PFSK-1 (cell line): Measurements from ENCODE around the gene INSC.

Source experiments
- FOXP2 ChIP-seq: optimal IDR thresholded peaks from 2 replicates; pipeline ENCODE3; 2011; ENCODE audit warnings: borderline replicate concordance, control low read depth, inconsistent platforms; ENCODE audit not compliant: insufficient read depth; ENCODE audit errors: extremely low read length, extremely low read depth
- POLR2AphosphoS5 ChIP-seq: IDR thresholded peaks from 2 replicates; pipeline ENCODE4 v1.6.1; 2012; ENCODE audit warnings: low read depth, mild to moderate bottlenecking, control low read depth, low read length, moderate library complexity
- REST ChIP-seq, 2 experiments: IDR thresholded peaks; 2 replicates each; pipeline versions ENCODE4 v1.6.1 to v1.8.0; 2011 to 2012; ENCODE audit warnings: low read depth in 2 of 2, low read length in 2 of 2, control low read depth in 1 of 2, inconsistent platforms in 1 of 2, mild to moderate bottlenecking in 1 of 2, moderate library complexity in 1 of 2; ENCODE audit not compliant: insufficient read depth in 1 of 2
- SIN3A ChIP-seq: IDR thresholded peaks from 2 replicates; pipeline ENCODE4 v1.6.1; 2012; ENCODE audit warnings: mild to moderate bottlenecking, low read length, moderate library complexity, borderline replicate concordance; ENCODE audit not compliant: insufficient read depth
- TAF1 ChIP-seq: IDR thresholded peaks from 2 replicates; pipeline ENCODE4 v1.6.1; 2012; ENCODE audit warnings: low read length, control low read depth, borderline replicate concordance; ENCODE audit not compliant: insufficient read depth

The INSC gene

GRCh38 chr11:15144347-15144746 is 29.6 kb downstream of the INSC start:
- TF ChIP-seq REST (IDR thresholded peaks at IDR 0.05; ENCODE audit: insufficient read depth in 1 of 2, low read depth in 2 of 2, low read length in 2 of 2): no peak
- no peak for TF ChIP-seq FOXP2
- no peak for TF ChIP-seq POLR2AphosphoS5

DNA sequence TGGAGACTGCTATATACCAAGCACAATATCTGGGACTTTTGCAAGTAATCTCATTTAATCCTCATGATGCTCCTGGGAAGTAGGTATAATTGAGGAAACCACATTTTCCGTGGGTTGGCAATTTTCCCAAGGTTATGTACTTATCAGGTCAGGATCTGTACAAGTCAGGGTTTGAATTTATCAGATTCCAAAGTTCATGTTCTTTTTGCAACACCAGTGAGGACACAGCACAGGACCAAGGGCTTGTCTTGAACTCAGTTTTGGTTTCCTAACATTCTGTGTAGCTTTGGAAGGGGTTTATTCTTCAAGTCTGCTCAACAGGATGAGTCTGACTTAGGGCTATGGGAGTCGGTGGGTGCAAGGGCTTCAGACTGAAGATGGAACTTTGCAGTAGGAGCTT is 30.4 kb downstream of the INSC start:
- TF ChIP-seq POLR2AphosphoS5 (no peak), REST (IDR thresholded peaks at IDR 0.05; ENCODE audit: insufficient read depth in 1 of 2, low read depth in 2 of 2, low read length in 2 of 2) (no peak), TAF1 (no peak), SIN3A (no peak), FOXP2 (no peak)

GRCh38 chr11:15145615-15146014 is 30.9 kb downstream of the INSC start:
- TF ChIP-seq FOXP2: no peak

DNA sequence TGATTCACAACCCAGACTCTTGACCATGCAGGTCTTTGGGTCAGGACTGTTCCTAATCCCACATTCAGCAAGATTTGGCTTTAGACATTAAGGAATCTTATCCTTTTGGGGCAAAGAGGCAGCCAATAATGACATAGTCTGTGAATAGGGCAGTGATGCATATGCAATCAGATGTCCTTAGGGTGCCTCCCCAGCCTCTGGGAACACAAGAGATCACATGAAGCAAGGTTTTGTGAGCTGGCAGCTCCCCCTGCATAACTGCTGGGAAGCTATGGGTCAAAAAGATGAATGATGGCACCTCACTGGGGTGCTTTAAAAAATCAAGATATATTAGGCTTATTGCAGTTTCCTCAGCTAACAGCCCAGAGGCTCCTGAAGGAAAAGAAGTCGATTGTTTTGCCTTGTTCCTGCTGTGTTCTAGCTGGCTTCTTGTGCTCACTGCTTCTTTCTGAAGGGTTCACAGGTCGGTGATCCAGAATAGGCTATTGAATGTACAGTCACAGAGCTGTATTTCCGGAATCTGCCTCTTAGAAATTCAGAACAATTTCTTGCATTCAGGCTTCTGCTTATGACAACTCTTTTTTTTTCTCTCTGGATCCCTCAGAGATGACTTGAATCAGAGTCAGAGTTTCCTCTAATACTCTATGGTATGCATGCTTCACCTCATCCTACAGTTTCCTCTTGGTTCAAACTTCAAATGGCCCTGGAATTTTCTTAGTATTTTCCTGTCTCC is 31.7 kb downstream of the INSC start:
- TF ChIP-seq REST (IDR thresholded peaks at IDR 0.05; ENCODE audit: insufficient read depth in 1 of 2, low read depth in 2 of 2, low read length in 2 of 2): no peak
- TF ChIP-seq FOXP2: no peak
- TF ChIP-seq TAF1: no peak

- TF ChIP-seq SIN3A (no peak), FOXP2 (no peak), POLR2AphosphoS5 (no peak), TAF1 (no peak), REST (IDR thresholded peaks at IDR 0.05; ENCODE audit: insufficient read depth in 1 of 2, low read depth in 2 of 2, low read length in 2 of 2) (no peak)
These were observed 33.4 kb downstream of the INSC start for GRCh38 chr11:15148169-15148568.
